Epidermal melanocyte (primary cell): ENCODE data around the gene GLB1L2.

Source experiments
- DNase-seq: peaks from one replicate; pipeline ENCODE4 v3.0.0; 2011; ENCODE audit warnings: low spot score; ENCODE audit not compliant: insufficient read length

Gene GLB1L2

GRCh38 chr11:134401825-134402809 lies 70.3 kb downstream of the GLB1L2 start:
- no peak for DNase-seq

DNA sequence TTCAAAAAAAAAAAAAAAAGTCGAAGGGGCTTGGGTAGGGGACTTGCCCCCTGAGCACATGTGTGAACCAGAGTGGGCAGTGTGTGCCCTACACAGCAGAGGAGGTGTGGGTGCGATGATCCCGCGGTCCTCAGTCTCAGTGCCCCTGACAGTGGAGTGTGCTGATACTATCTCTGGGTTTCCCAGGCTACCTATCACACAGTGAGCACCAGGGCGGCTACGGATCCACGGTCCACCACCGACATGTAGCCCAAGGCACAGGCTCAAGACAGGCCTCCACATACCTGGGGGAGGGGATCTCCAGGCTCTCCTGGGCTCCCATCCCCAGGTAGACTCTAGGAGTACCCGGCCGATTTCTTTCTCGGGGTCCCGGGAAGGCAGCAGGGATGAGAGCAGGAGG lies 71.1 kb downstream of the GLB1L2 start:
- no peak for DNase-seq

DNA sequence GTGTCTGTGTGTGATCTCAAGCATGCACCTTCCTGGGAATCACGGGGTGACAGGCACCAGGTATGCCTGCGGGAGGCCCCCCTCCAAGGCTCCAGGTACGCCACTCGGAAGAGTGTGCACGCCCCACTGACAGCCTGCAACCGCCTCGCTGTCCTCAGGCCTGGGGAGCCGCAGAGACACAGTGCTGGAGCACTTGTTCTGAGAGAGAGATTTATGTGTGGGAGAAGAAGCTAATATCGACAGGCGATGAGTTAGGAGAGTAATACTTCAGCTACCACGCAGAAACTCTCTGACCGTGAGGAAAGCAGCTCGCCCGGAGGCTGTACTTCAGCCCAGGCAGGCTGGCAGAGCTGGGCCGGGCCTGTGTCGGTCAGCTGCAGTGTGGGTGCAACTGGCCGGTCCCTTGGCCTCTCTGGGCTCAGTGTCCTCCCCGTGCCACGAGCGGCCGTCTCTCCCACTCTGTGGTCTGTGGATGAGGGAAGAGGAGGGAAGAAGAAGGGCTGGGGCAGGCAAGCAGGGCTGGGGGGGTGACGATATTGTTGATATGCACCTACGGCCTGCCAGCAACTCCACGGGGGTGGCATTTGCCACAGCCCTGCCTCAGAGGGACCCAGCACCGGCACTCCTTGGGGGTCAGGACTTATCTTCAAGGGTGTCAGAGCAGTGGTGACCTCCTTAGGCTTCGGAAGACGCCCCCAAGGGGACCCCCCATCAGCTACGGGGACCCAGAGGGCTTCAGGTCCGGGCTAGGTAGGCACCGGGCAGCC lies 73.0 kb downstream of the GLB1L2 start:
- no peak for DNase-seq

GRCh38 chr11:134405436-134405835 lies 73.6 kb downstream of the GLB1L2 start:
- DNase-seq: no peak

DNA sequence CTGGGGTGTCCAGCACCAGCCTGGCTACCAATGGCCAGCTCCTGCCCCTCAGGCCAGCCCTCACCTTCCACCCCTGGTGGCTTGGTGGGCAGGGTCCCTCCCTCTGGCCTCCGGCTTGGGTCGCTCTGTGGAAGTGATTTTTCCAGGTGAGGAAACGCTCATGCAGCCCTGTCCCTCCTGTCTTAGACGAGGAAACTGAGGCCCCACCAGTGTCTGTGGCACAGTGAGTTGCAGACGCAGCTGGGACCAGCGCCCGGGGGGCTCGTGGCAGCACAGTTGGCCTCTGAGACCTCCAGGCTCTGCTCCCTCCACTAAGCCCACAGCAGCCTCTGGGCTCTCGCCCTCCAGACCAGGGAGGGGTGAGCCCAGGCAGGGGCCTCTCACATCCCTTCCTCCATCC lies 74.1 kb downstream of the GLB1L2 start:
- no peak for DNase-seq

DNA sequence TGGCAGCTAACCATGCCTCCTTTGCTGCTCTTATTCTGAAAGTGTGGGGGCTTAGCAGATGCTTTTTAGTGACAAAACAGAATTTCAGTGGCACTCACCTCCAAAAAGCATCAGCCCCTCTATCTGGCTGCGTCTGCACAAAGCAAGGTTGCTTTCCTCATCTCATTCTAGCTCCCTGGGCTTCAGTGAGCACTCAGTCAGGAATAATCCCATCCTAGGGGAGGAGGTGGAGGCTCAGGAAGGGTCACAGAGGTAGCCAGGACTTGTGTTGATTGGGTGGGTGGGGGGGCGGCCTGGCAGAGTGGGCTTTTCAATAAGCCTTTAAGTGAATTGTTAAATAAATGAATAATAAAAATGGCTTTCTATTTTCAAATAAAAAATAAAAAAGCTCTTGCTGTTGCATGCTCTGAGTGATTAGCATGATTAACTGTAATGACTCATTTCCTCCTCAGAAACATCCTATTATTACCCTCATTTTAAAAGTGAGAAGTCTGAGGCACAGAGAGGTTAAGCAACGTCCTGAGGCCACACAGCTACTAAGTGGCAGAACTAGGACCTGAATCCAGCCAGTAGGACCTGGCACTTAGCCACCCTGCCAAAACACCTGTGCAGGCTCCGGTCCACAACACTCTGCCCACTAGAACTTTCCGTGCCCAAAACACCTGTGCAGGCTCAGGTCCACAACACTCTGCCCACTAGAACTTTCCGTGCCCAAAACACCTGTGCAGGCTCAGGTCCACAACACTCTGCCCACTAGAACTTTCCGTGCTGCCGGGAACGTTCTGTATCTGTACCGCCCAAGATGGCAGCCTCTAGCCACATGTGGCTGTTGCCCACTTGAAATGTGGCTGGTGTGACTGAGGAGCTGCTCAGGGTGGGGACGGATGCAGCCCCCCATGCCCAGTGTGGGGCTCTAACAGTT lies 74.7 kb downstream of the GLB1L2 start:
- DNase-seq: no peak

DNA sequence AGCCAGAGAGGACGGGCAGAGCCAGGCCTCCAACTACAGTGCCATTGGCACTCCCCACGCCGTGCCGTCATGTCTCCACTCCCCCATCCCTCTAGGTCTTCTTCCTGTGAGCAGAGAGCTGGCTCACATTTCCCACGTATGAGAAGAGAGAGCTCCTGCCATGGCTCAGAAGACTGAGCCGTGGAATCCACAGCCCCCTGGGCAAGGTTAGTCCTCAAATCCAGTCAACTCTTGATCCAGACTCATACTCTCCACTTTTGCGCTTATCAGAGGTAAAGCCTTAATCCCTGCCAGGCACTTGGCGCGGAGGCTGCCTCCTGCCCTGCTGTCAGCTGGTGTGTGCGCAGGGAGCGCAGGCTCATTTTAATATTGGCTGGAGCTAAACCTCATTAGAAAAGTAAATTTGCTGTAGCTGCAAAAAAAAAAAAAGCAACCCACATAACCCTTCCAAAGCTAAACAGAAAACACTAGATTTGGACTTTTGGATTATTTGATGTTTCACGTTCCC lies 75.6 kb downstream of the GLB1L2 start:
- no peak for DNase-seq

DNA sequence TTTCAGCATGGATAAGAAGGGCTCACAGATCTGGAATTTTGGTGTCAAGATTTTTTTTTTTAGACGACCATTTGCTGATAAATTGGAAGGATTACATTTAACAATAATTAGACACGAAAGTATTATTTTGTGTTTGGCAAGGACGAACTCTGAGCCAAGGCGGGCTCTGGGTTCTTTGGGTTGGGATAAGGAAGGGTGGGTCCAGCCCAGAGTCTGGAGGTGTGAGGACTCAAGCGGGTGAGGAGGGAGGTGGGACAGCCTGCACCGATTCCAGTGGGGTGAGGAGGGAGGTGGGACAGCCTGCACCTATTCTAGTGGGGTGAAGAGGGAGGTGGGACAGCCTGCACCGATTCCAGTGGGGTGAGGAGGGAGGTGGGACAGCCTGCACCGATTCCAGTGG lies 76.1 kb downstream of the GLB1L2 start:
- DNase-seq: no peak

GRCh38 chr11:134409552-134410429 lies 78.0 kb downstream of the GLB1L2 start:
- DNase-seq: no peak

GRCh38 chr11:134410766-134411165 lies 79.0 kb downstream of the GLB1L2 start:
- DNase-seq: no peak

DNA sequence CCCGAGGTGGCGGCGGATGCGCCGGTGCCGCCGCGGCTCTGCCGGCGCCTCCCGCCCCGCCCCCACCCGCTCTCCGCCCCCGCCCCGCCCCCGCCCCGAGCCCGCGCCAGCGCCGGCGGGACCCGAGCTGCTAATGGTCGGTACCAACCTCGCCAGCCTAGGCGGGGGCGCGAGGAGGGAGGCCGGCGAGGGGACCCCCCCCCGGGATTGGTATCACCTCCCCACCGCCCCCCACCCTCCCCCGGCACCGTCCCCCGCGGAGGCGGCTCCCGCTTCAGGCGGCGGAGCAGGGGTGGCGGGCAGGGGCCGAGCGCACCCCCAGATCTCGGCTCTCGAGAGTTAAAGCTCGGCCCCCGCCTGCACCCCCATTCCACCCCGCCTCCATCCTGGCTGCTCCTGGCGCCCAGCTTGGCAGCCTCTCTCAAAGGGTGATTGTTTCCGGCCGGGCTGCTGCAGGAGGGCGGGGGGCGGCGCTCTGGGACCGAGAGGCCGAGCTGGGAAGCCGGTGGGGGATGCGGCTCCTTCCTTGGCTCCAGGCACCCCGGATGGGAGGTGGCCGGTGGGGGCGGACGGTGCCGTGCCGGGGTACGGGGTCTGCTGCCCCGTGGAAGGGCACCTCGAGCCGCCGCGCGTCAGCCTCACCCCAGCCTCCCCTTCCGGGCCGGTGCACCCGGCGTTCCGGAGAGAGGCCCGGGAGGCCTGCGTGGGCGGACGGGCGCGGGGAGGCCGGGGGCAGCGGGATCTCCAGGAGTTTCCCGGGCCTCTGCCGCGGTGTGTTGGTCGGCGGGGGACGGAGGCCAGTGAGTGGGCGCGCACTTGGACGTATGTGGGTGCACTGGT lies 80.6 kb downstream of the GLB1L2 start, which contains the start of gene B3GAT1:
TSS of gene B3GAT1 (minus strand) at position 40 of the 840 bp plus-strand sequence. CDS start 24,583 bp downstream, outside the sequence.
- DNase-seq: no peak

DNA sequence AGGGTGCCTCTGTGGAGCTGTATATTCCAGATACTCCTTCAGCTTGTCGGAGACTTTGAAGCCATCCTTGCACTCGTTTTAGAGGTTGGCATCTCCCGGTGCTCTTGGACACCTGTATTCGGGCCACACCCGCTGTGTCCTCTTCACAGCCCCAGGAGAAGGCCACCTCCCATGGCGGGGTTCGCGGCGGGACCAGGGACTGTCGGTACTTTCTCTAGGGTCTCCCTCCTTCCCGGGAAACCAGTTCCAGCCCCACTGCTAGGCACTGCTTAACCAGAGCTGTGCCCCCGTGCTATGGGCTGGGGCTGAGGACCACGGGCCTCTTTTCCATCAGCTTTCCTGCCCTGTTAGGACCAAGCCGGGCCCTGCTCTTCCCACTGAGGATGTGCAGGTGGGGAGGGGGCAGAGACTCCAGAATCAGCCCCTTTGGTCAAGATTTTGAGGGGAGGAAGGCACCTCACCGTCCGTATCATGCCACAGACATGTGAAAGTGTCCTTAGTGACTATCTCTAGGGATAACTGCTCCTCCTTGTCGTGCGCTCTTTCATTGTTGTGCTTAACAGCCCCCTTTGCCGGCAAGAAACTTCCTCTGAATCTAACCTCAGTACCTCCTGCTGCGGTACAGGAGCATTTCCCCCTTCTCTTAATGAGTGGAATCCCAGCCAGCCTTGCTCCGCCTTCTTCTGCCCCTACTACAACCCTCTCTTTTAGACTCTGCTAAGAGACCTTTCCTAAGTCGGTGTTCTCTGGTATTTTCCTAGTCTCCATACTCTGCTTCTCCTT lies 81.4 kb downstream of the GLB1L2 start:
- no peak for DNase-seq

DNA sequence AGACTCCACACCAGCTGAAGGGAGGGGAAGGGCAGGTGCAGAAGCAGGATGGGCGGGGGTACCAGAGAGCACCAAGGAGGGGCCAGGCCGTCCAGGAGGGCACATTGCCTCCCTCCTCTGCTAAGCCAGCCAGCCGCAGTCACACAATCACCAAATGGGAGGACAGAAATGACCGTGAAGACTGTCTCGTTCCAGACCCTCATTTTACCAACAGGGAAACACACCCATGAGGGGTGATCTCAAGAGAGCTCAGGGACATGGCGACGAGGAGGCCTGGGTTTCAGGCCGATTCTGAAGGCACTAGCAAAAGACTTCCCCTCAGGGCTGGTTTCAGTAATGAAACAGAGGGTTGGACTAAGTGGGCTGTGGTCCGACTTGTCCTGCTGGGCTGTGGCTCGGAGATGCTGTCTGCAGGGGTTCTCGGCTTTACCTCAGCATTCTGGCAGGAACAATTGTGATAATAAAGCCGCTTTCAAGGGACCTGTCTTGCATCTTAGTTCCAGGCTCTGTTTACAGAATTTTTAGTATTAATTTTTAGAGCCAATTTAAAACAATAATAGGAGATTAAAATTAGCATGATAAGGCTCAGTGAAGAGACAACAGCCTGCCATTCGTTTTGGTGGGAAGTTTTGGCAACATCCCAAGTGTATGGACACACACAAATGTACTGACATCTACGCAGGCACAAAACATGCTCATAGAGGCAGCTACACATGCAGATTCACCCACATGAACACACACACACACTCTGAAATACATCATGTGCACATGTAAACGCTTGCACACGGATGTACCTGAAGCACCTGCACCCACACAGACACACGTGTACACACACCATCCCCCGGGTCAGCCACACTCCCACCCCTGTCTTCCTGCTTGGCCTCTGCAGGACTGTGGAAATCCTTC lies 82.3 kb downstream of the GLB1L2 start:
- no peak for DNase-seq

GRCh38 chr11:134414766-134415765 lies 83.3 kb downstream of the GLB1L2 start:
- no peak for DNase-seq

DNA sequence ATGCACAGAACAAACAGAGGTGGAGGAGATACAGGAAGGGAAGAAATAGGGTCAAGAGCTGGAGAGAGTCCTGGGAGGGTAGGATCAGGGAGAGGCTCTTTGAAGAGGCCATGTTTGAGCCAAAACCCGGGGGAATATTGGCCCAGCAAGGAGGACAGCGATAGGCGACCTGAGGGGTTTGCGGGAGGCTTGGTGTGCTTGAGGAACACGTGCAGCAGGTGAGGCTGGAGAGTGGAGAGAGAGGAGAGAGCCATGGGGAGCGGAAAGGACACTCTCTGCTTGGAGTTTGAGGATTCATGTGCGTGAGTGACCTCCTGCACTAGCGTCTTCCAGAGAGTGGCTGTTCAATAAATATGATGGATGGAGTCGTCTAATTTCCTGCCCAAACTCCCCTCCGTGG lies 84.9 kb downstream of the GLB1L2 start:
- DNase-seq: no peak
